GM19025 (cell line): ENCODE data around the gene RHBDL3.
A peak's percentile ranks its signal among the peaks of the same experiment; 100 is the strongest.

Source experiments
- ATAC-seq: cut with Tn5 transposase; IDR thresholded peaks from one replicate; pipeline ENCODE4 v1.9.1; 2021; ENCODE audit warnings: mild to moderate bottlenecking, low read depth, moderate library complexity; ENCODE audit not compliant: unreplicated experiment

RHBDL3 gene

GRCh38 chr17:32266051-32266388 is 388 bp downstream of the RHBDL3 start:
- no peak for ATAC-seq

DNA sequence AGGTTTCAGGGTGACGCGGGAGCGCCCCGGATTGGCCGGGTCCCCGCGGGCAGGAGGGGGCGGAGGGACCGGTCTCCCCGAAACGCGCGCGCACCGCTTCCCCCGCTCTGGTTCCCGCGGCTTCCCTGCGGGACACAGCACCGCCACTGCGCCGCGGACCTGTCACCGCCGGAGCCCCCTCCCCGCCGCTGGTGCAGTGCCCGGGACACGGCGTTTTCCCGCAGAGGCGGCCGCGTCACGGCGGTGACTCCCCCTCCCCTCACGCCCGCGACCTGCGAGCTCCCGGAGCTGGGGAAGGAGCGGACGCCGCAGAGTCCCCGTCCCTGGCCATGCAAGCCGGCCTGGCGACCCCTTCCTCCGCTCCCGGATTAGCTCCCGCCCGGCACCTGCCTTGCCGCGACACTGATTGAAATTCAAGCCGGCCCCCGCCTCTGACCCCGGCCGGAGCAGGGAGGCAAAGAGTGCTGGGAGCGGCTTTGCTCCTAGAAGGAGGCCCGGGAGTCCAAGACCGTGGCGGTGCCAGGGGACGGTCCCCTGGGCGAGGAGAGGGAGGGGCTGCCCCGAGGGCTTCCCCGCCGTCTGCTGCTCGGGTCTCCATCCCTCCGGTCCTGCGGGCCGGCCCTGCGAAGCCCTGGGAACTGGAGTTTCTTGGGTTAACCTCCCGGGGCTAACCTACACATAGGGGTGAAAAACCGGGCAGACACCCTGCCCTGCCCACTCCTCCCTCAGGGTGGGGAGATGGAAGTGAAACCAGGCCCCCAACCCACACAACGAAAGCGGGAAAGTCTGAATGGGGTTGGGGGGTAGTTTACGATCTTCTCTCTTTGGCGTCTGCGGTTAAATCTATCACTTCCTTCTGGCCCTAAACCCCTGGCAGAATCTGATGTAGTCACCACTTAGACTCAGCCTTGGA is 1.0 kb downstream of the RHBDL3 start:
- no peak for ATAC-seq

GRCh38 chr17:32267690-32268205 is 2.1 kb downstream of the RHBDL3 start:
- ATAC-seq = no peak

GRCh38 chr17:32268734-32269288 is 3.2 kb downstream of the RHBDL3 start:
- no peak for ATAC-seq

DNA sequence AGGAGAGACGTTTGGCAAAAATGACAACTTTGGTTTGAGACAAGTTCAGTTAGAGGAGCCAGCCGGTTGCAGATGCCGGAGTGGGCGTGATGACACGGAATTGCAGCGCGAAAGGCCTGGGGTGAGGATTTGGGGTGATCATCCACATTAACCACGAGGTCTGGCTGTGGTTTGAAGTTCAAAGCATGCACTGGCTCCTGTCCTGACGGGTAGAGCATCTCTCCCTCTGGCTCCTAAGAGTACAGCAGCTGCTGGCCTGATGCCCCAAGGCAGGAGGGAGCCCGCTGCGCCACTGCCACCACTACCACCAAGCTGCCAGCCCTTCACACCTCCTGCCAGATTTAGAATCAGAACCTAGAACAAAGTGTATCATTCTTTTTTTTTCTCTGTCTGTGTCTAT is 3.7 kb downstream of the RHBDL3 start:
- ATAC-seq = no peak

GRCh38 chr17:32271844-32272243 is 6.2 kb downstream of the RHBDL3 start:
- no peak for ATAC-seq

DNA sequence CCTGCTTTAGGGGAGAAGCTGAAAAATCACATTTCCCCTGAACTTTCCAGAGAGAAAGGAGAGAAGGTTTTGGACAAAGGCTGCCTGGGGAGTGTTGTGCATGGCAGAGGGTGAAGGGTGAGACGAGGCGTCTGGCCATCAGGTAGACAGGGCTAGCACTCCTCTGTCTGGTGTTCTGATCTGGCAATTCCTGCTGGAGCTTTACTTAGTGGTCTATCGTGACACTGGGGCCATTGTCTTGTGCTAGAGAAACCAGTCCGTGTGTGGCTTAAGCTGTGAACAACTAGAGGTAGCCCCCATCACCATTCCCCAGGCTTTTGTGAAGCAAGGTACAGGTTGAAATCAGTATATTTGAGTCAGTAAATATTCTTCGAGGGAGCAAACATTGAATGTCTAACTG is 8.5 kb downstream of the RHBDL3 start:
- ATAC-seq = no peak

DNA sequence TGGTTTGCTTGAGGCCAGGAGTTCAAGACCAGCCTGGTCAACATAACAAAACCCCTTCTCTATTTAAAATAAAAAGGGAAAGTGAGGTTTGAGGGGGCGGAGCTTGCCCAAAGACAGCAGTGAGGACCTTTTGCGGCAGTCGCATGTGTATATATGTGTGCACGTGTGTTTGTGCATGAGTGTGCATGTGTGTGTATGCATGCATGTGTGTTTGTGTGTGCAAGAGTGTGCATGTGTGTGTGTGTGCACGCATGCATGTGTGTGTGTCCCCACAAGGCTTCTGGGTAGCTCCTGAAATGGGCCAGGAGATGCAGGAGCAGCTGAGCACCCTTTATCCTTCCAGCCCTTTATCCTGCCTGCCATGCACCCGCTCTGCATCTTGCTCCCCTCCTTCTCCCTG is 9.0 kb downstream of the RHBDL3 start:
- ATAC-seq = no peak

DNA sequence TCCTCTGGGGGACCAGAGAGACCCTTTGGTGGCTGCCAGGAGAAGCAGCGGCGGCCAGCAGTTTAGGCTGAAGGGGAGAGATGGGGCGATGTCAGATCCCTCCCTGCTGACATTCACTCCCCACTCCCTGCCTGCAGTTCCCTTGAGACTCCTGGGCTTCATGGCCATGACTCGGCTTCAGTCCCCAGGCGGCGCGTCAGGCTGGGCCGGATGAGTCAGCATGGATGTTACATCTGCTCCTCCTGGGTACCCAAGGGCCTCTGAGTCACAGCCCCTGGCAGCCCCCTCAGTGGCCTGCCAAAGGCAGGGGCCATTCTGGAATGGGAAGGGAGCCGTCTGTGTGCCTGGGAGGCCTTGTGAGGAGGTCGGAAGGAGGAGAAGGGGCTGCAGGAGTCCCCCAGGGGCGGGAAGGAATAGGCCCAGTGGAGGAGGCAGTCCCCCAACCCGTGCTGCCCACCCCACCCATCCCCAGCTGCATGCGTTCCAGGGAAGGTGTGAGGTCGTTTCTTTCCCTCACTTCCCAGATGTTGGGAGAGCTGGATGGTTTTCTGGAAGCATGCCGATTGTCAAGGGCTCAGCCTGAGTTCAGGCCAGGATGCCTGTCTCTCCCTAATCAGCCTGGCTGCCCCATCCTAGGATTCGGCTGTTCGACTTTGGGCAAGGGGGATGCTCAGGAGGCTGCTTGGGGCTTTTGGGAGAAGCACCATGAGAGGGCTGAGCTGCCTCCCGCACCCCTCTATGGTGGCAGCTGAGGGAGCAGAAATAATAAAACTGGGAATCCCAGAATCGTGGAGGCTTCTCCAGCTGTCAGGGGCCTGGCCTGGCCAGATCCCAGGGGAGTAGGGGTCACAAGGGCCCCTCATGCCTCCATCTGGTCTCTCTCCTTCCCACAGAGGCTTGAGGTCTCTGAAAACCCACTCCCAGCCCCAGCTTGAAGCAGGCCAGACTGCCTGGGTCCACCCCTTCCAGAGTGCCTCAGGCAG is 9.7 kb downstream of the RHBDL3 start:
- no peak for ATAC-seq

DNA sequence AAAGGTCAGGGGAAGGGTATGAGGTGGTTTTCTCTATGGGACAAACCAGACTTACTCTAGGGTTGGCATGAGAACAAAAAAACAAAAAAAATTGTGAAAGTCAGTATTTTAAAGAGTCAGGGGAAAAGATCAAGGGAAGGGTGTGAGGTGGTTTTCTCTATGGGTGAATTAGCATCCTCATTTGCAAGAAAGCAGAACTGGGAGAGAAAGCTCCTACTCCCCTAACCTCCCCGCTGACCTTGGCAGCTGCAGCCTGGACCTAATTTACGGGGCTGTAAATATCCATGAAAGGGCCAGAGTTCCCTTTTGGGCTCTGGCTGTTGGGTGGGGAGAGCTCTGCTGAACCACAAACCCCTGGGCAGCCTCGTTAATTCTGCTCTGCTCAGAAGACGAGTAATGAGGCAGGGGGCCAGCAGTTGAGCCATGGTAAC is 10.6 kb downstream of the RHBDL3 start:
- ATAC-seq = peak; percentile 63

DNA sequence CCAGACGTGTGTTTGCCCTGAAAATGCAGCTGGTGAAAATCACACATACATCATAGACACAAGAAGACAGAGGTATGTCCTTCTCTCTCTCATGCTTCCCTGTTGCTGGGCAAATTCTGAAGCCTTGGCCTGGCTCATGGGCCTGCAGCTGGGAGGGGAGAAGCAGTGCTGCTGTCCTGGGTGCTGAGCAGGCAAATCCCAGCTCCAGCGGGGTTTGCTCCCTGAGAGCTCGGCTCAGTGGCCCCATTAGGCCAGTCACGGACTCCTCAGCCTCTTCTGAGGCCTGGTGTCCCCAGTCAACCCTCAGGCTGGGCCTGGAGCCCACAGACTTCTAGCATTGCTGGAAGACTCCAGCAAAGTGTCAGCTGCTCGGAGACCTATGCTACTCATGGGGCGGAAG is 11.7 kb downstream of the RHBDL3 start:
- ATAC-seq = no peak

GRCh38 chr17:32278815-32279214 is 13.2 kb downstream of the RHBDL3 start:
- no peak for ATAC-seq

- no peak for ATAC-seq
Measured at GRCh38 chr17:32279891-32280716, 14.5 kb downstream of the RHBDL3 start.

- ATAC-seq = no peak
Measured at GRCh38 chr17:32281011-32281451, 15.4 kb downstream of the RHBDL3 start.

- ATAC-seq = no peak
Measured at GRCh38 chr17:32283745-32284201, 18.1 kb downstream of the RHBDL3 start.

DNA sequence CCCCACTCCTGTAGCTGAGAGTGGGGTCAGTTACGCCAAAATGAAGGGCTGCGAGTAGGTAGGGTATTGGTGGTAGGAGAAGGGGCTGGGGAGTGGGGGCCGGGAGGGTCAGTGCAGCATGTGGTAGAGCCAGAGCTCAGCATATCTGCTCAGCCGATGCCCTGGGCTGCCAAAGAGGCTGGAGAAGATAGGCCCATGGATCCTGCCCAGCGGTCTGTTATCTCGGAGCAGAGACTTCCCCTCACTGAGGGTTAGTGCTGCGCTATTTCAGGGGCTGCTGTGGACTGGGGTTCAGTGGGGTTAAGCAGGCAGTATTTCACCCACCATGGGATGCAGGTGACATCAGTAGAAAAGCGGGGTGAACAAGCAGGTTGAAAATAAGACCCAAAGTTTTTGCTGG is 19.7 kb downstream of the RHBDL3 start:
- no peak for ATAC-seq

GRCh38 chr17:32285746-32286517 is 20.3 kb downstream of the RHBDL3 start:
- ATAC-seq = no peak

GRCh38 chr17:32286518-32286900 is 20.9 kb downstream of the RHBDL3 start:
- ATAC-seq = no peak
